ENCODE data around the gene RBL2.
"Not testable (repeated sequence)": the region's sequence is repeated elsewhere in the genome, so short reads cannot be mapped to it uniquely, and the experiment has no call there.

- TF ChIP-seq THRA (CRISPR knock-in tag; IDR thresholded peaks at IDR 0.05; ENCODE audit: borderline replicate concordance); BHLHE40 (IDR thresholded peaks at IDR 0.05; ENCODE audit: low read length); ZC3H4 (CRISPR knock-in tag; IDR thresholded peaks at IDR 0.05; ENCODE audit: borderline replicate concordance); ZNF841 (CRISPR knock-in tag; IDR thresholded peaks at IDR 0.05; ENCODE audit: borderline replicate concordance); CBX5 (CRISPR knock-in tag; IDR thresholded peaks at IDR 0.05; ENCODE audit: borderline replicate concordance); FOXK1 (CRISPR knock-in tag; IDR thresholded peaks at IDR 0.05; ENCODE audit: borderline replicate concordance, low read depth); ATF6 (CRISPR knock-in tag; conservative IDR thresholded peaks at IDR 0.05): not testable (repeated sequence)
- TF ChIP-seq, protein P1, sequence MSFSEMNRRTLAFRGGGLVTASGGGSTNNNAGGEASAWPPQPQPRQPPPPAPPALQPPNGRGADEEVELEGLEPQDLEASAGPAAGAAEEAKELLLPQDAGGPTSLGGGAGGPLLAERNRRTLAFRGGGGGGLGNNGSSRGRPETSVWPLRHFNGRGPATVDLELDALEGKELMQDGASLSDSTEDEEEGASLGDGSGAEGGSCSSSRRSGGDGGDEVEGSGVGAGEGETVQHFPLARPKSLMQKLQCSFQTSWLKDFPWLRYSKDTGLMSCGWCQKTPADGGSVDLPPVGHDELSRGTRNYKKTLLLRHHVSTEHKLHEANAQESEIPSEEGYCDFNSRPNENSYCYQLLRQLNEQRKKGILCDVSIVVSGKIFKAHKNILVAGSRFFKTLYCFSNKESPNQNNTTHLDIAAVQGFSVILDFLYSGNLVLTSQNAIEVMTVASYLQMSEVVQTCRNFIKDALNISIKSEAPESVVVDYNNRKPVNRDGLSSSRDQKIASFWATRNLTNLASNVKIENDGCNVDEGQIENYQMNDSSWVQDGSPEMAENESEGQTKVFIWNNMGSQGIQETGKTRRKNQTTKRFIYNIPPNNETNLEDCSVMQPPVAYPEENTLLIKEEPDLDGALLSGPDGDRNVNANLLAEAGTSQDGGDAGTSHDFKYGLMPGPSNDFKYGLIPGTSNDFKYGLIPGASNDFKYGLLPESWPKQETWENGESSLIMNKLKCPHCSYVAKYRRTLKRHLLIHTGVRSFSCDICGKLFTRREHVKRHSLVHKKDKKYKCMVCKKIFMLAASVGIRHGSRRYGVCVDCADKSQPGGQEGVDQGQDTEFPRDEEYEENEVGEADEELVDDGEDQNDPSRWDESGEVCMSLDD (CRISPR knock-in tag; IDR thresholded peaks at IDR 0.05; ENCODE audit: borderline replicate concordance): not testable (repeated sequence)
- TF ChIP-seq, protein P2, sequence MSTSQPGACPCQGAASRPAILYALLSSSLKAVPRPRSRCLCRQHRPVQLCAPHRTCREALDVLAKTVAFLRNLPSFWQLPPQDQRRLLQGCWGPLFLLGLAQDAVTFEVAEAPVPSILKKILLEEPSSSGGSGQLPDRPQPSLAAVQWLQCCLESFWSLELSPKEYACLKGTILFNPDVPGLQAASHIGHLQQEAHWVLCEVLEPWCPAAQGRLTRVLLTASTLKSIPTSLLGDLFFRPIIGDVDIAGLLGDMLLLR (CRISPR knock-in tag; IDR thresholded peaks at IDR 0.05): not testable (repeated sequence)
Measured at GRCh38 chr16:53384610-53385009, 49.7 kb upstream of the RBL2 start.

All from HepG2 (cell line).